Astrocyte of the spinal cord (primary cell): ENCODE results near the gene TRPM3.

Source experiments
- DNase-seq: peaks from one replicate; pipeline ENCODE4 v3.0.0; 2011; ENCODE audit warnings: low read depth, low spot score
- H3K4me3 ChIP-seq: 2 replicates; pipeline ENCODE4 v1.5.1; 2011; ENCODE audit warnings: low read depth, mild to moderate bottlenecking, low read length, moderate library complexity
- CTCF ChIP-seq: IDR thresholded peaks from 2 replicates; pipeline ENCODE4 v1.5.1; 2012; ENCODE audit warnings: low read depth, mild to moderate bottlenecking, low read length, inconsistent platforms
- in situ Hi-C: cut with HindIII; loops from 2 replicates; pipeline ENCODE4 v1.10.0; 2017; ENCODE audit warnings: low sequenced_read_pairs

Gene TRPM3

GRCh38 chr9:70840266-70840665 lies 281.2 kb downstream of the TRPM3 start:
- in situ Hi-C loops = no loop called here
- DNase-seq = no peak
- no peak for TF ChIP-seq CTCF
- H3K4me3 ChIP-seq = no peak overlapping the region

GRCh38 chr9:70835323-70835722 lies 286.1 kb downstream of the TRPM3 start:
- no peak for DNase-seq
- in situ Hi-C loops = no loop called here
- no peak overlapping the region for H3K4me3 ChIP-seq
- no peak for TF ChIP-seq CTCF

GRCh38 chr9:70832492-70832891 lies 288.9 kb downstream of the TRPM3 start:
- no peak for DNase-seq
- in situ Hi-C loops = no loop called here
- no peak for TF ChIP-seq CTCF
- no peak overlapping the region for H3K4me3 ChIP-seq

- TF ChIP-seq CTCF = no peak
- no peak for DNase-seq
- in situ Hi-C loops = no loop called here
- H3K4me3 ChIP-seq = no peak overlapping the region
These were observed 290.8 kb downstream of the TRPM3 start for GRCh38 chr9:70830618-70831017.

GRCh38 chr9:70829591-70830265 lies 291.7 kb downstream of the TRPM3 start:
- no peak for DNase-seq
- TF ChIP-seq CTCF = no peak
- no peak overlapping the region for H3K4me3 ChIP-seq
- in situ Hi-C loops = no loop called here

GRCh38 chr9:70826562-70826961 lies 294.9 kb downstream of the TRPM3 start:
- H3K4me3 ChIP-seq = no peak overlapping the region
- no peak for TF ChIP-seq CTCF
- in situ Hi-C loops = no loop called here
- DNase-seq = no peak

- TF ChIP-seq CTCF = no peak
- no peak for DNase-seq
- no peak overlapping the region for H3K4me3 ChIP-seq
- in situ Hi-C loops = no loop called here
These were observed 298.1 kb downstream of the TRPM3 start for GRCh38 chr9:70823284-70823683.
